SU-DHL-6 (cell line): ENCODE results near the gene HRK.

Source experiments
- H2AFZ ChIP-seq: fragments of 200-600 bp; sonication (generic); 2 replicates; pipeline ENCODE4 v1.6.1; 2014; ENCODE audit warnings: low read depth, mild to moderate bottlenecking, moderate library complexity, mixed read lengths, antibody characterized with exemption, low read length; ENCODE audit not compliant: severe bottlenecking
- H3F3A ChIP-seq: fragments of 200-600 bp; shearing (Covaris generic); 2 replicates; pipeline ENCODE4 v1.6.0; 2016; ENCODE audit warnings: antibody characterized with exemption, mild to moderate bottlenecking; ENCODE audit not compliant: insufficient read depth
- H3K27ac ChIP-seq: fragments of 200-600 bp; sonication (generic); 2 replicates; pipeline ENCODE4 v1.5.1; 2016; ENCODE audit warnings: low read depth, mild to moderate bottlenecking, low read length, moderate library complexity, mixed read lengths
- H3K27me3 ChIP-seq: fragments of 200-600 bp; sonication (generic), shearing (Covaris generic); 2 replicates; pipeline ENCODE4 v1.6.0; 2014; ENCODE audit warnings: mild to moderate bottlenecking, low read length
- H3K36me3 ChIP-seq: fragments of 200-600 bp; sonication (generic); 2 replicates; pipeline ENCODE4 v1.6.1; 2014; ENCODE audit warnings: mild to moderate bottlenecking, low read length, mixed read lengths
- H3K4me2 ChIP-seq: fragments of 300-600, 200-600 bp; shearing (Covaris generic), sonication (generic); 2 replicates; pipeline ENCODE4 v1.6.0; 2014; ENCODE audit warnings: low read length, low read depth, mild to moderate bottlenecking; ENCODE audit not compliant: poor library complexity, severe bottlenecking
- H3K4me3 ChIP-seq: fragments of 200-600 bp; sonication (generic); 2 replicates; pipeline ENCODE4 v1.5.1; 2014; ENCODE audit warnings: antibody characterized with exemption, low read length, mild to moderate bottlenecking, mixed read lengths; ENCODE audit not compliant: insufficient read depth, poor library complexity, severe bottlenecking
- H3K79me2 ChIP-seq: fragments of 200-600 bp; sonication (generic); 2 replicates; pipeline ENCODE4 v1.6.1; 2014; ENCODE audit warnings: mild to moderate bottlenecking, low read length, moderate library complexity; ENCODE audit not compliant: insufficient read depth
- H3K9ac ChIP-seq: fragments of 200-600 bp; sonication (generic); 2 replicates; pipeline ENCODE4 v1.7.0; 2014; ENCODE audit warnings: mild to moderate bottlenecking, low read length
- H3K9me2 ChIP-seq: fragments of 200-600 bp; sonication (generic); replicated peaks from 2 replicates; pipeline ENCODE4 v1.6.1; 2014; ENCODE audit warnings: low read length; ENCODE audit not compliant: insufficient read depth
- H3K9me3 ChIP-seq: fragments of 200-600 bp; sonication (generic); 2 replicates; pipeline ENCODE4 v1.6.1; 2014; ENCODE audit warnings: low read length, mixed read lengths; ENCODE audit not compliant: insufficient read depth
- H4K20me1 ChIP-seq: fragments of 200-600 bp; sonication (generic); 2 replicates; pipeline ENCODE4 v1.6.1; 2014; ENCODE audit warnings: low read depth, mild to moderate bottlenecking, antibody characterized with exemption, low read length, moderate library complexity, mixed read lengths
- EZH2phosphoT487 ChIP-seq: fragments of 200-600 bp; sonication (generic), shearing (Covaris generic); conservative IDR thresholded peaks from 2 replicates; pipeline ENCODE4 v1.6.1; 2018; ENCODE audit warnings: mild to moderate bottlenecking, antibody characterized with exemption, low read length, moderate library complexity, mixed read lengths
- TF ChIP-seq, protein P1 (sequence below): fragments of 200-600 bp; sonication (generic); IDR thresholded peaks from one replicate; pipeline ENCODE4 v1.5.1; 2017; ENCODE audit warnings: antibody characterized with exemption, mild to moderate bottlenecking, low read length, moderate library complexity; ENCODE audit not compliant: insufficient read depth, poor library complexity, severe bottlenecking

HRK gene

GRCh38 chr12:116885491-116885890, 4.2 kb upstream of the HRK start:
- H4K20me1 ChIP-seq: no peaks in the 10 kb centered on the region
- no peaks in the 10 kb centered on the region for H3K9me3 ChIP-seq
- no peaks in the 10 kb centered on the region for H3F3A ChIP-seq
- H3K9me2 ChIP-seq: no peaks in the 10 kb centered on the region
- H3K9ac ChIP-seq: no peak overlapping the region
- H3K36me3 ChIP-seq: no peaks in the 10 kb centered on the region
- no peaks in the 10 kb centered on the region for H3K79me2 ChIP-seq
- H3K27me3 ChIP-seq: no peaks in the 10 kb centered on the region
- H2AFZ ChIP-seq: no peak overlapping the region
- no peak overlapping the region for H3K4me3 ChIP-seq
- TF ChIP-seq, protein P1, sequence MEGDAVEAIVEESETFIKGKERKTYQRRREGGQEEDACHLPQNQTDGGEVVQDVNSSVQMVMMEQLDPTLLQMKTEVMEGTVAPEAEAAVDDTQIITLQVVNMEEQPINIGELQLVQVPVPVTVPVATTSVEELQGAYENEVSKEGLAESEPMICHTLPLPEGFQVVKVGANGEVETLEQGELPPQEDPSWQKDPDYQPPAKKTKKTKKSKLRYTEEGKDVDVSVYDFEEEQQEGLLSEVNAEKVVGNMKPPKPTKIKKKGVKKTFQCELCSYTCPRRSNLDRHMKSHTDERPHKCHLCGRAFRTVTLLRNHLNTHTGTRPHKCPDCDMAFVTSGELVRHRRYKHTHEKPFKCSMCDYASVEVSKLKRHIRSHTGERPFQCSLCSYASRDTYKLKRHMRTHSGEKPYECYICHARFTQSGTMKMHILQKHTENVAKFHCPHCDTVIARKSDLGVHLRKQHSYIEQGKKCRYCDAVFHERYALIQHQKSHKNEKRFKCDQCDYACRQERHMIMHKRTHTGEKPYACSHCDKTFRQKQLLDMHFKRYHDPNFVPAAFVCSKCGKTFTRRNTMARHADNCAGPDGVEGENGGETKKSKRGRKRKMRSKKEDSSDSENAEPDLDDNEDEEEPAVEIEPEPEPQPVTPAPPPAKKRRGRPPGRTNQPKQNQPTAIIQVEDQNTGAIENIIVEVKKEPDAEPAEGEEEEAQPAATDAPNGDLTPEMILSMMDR: no peak
- no peak for TF ChIP-seq EZH2phosphoT487
- H3K27ac ChIP-seq: no peak overlapping the region
- H3K4me2 ChIP-seq: no peak overlapping the region

DNA sequence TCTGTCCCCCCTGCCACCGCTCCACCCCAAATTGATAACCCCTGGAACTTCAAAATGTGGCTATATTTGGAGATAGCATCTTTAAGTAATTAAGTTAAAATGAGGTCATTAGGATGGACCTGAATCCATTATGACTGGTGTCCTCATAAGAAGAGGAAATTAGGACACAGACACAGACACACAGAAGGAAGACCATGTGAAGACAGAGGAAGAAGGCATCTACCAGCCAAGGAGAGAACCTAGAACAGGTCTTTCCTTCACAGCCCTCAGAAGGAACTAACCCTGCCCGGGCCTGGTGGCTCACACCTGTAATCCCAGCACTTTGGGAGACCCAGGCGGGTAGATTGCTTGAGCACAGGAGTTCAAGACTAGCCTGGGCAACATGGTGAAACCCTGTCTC, 3.6 kb upstream of the HRK start:
- Histone ChIP-seq H3K9me2 (no peaks in the 10 kb centered on the region), H3K9me3 (no peaks in the 10 kb centered on the region), H3K79me2 (no peaks in the 10 kb centered on the region), H3K9ac (no peak overlapping the region), H3K27ac (no peak overlapping the region), H2AFZ (no peak overlapping the region), H3K36me3 (no peaks in the 10 kb centered on the region), H4K20me1 (no peaks in the 10 kb centered on the region), H3F3A (no peaks in the 10 kb centered on the region), H3K27me3 (no peaks in the 10 kb centered on the region), H3K4me2 (no peak overlapping the region), H3K4me3 (no peak overlapping the region)
- no peak for TF ChIP-seq EZH2phosphoT487
- TF ChIP-seq, protein P1: no peak

DNA sequence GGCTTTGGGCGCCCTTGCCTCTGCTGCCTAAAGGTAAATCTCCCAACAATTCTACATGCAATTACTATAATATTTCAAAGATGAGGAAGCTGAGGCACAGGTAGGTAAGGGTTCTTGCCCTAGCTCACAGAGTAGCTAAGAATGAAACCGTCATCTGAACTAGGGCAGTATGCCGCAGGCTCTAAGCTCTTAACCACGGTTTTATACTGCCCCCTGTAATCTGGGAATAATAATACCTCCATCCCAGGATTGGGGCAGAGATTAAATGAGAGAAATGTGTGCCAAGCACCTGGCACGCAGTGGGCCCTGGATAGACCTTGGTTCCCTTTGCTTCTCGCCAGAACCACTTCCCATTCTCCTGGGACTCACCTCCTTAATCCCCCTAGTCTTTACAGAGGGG, 1.5 kb upstream of the HRK start:
- Histone ChIP-seq H3F3A (no peaks in the 10 kb centered on the region), H3K9ac (no peak overlapping the region), H2AFZ (no peak overlapping the region), H3K4me3 (no peak overlapping the region), H3K9me2 (no peaks in the 10 kb centered on the region), H4K20me1 (no peaks in the 10 kb centered on the region), H3K9me3 (no peaks in the 10 kb centered on the region), H3K79me2 (no peaks in the 10 kb centered on the region), H3K27ac (no peak overlapping the region), H3K27me3 (0 out of 2 replicates have a peak, but pooled peaks cover 2% of the 10 kb centered on the region), H3K36me3 (no peaks in the 10 kb centered on the region), H3K4me2 (no peak overlapping the region)
- no peak for TF ChIP-seq EZH2phosphoT487
- TF ChIP-seq, protein P1: peak; percentile 18
